Gastrocnemius medialis (tissue), 4 donors: ENCODE data around the gene SYNJ2.

Source experiments
- CTCF ChIP-seq, 5 experiments: fragments of 450-650 bp in 3 of 5; fragments of 200-600 bp in 2 of 5; sonication (generic) in 2 of 5; IDR thresholded peaks in 4 of 5; conservative IDR thresholded peaks in 1 of 5; 1 replicate in 4 of 5; 2 replicates in 1 of 5; pipeline ENCODE4 v1.5.1; 2016 to 2019; ENCODE audit warnings: antibody characterized with exemption in 5 of 5, mild to moderate bottlenecking in 3 of 5, moderate library complexity in 3 of 5
- POLR2A ChIP-seq, 2 donors: fragments of 450-650 bp; IDR thresholded peaks; one replicate each; pipeline ENCODE4 v1.6.1; 2017; ENCODE audit warnings: antibody characterized with exemption in 2 of 2, mild to moderate bottlenecking in 2 of 2, moderate library complexity in 2 of 2

GRCh38 chr6:158085261-158086053 lies 103.8 kb downstream of the SYNJ2 start:
- no peak for TF ChIP-seq CTCF (IDR thresholded peaks at IDR 0.05 in 4 of 5, conservative IDR thresholded peaks at IDR 0.05 in 1 of 5)
- TF ChIP-seq POLR2A (IDR thresholded peaks at IDR 0.05), result no peak
